Activated naive CD4-positive, alpha-beta T cell (primary cell): Measurements from ENCODE around the gene RABGEF1.
"Not testable (repeated sequence)": the region's sequence is repeated elsewhere in the genome, so short reads cannot be mapped to it uniquely, and the experiment has no call there.

Experiments
- DNase-seq, 4 experiments: peaks; one replicate each; lab custom pipeline; 2025; lab: John Stamatoyannopoulos, UW

The RABGEF1 gene

DNA sequence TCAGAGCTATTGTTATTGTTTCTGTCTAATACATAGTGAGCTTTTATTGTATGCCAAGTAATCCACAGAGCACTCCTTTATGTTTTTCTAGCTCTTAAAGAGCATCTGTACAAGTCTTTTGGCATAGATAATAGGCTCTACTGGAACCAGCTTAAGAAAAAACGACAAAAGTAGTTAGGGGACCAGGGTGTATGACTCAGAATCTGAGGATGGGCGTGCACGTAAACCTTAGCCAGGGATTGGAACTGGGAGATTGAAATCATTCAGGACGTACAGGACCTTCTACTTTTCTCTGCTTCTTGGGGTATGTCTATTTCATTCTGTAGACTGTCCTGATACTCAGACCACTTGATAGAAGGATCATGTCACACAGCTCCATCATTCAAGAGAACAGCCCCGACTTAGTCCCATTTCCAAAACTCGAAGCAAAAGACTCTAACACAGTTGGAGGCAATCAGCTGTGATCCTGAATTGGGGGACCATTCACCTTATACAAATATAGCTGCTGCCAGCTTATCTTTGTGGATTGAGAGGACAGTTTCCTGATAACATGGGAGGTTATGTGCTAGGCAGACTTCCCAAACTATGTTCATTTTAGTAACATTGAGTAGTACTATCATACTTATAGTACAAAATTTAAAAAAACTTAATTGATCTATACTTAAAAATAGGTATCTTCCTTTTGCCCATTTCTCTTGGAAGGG is 24.9 kb downstream of the RABGEF1 start:
- DNase-seq = not testable (repeated sequence)

DNA sequence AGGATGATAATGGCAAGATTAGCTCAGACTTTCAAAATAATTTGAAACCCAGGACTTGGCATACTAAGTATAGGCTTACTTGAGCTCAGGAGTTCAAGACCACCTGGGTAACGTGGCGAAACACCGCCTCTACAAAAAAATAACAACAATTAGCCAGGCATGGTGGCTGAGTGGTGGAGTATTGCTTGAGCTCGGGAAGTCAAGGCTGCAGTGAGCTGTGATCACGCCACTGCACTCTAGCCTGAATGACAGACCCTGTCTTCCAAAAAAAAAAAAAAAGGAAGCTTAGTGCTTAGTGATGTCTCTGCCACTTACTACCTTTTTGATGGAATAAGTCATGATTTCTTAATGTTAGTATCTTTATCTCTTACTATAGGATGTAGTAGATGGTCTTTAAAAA is 25.5 kb downstream of the RABGEF1 start:
- DNase-seq = no peak

- not testable (repeated sequence) for DNase-seq
These were observed 27.0 kb downstream of the RABGEF1 start for GRCh38 chr7:66767486-66767885.

DNA sequence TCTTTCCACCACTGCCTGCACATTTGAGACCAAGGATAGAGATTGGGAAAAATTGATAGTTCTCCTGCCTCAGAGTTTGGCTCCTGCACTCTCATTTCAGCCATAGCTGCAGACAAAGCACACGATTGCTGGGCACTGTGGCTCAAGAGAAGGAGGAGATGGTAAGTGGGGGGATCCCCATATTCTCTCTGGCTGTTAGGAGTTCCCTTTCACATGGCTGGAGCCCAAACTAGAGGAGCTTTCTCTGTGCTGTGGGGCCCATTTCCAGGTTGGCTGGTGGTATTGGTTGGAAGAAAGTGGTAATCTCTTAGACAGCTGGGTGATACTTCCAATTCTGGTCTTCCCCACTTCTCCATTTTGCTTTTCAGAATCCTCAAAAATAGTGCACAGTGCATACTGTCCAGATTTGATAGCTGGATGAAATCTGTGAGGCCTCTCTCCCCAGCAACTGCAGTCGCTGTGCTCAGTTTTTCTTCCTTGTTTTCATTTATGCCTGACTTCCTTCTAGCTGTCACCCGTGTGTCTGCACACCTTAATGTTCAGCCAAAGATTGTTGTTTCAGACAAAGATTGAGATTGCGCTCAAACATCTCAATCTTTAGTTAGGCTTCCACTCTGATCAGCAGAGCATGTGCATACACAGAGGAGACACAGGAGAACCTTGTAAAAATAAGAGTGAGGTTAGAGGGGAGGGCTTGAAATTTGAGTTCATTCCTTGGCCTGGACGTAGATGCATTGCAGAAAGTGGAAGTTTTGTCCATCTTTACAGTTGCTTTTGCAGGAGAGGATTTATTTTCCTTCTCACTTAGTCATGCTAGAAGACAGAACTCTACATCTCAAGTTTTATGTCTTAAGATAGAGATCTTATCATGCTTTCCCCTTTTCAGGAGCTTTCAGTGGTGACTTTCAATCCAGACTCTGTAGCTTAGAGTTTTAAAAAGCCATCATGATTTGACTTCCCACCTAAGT is 28.6 kb downstream of the RABGEF1 start:
- DNase-seq = no peak

DNA sequence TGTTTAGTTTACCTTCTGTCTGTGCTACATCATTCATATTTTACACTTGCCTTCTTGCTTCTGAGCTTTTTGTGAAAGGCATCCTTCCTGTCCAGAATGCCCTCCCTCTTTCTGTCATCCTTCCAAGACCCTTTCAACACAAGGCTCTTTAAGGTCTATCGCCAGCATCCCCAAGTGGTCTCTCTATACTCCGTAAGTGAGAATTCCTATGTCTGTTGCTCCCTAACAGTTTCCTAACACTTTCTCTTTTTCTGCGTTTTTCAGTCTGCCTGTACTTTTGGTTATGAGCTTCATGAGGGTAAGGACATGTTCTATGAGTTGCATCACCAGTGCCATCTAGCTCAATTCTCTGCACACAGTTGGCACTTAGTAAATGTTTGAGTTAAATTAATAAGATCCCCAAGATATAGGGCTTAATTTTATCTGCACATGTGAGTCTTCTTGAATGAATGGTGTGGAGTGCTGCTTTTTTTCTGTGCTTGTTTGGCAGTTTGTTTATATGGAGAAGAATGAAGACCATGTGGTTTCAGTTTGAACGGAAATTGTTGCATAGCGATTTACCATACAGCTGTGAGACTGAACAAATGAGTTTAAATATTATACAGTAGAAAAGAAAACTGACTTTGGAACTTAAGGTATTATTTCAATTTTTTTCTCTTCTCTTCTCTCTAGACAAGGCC is 29.4 kb downstream of the RABGEF1 start:
- no peak for DNase-seq

- no peak for DNase-seq
These were observed 31.3 kb downstream of the RABGEF1 start for GRCh38 chr7:66771795-66772194.

DNA sequence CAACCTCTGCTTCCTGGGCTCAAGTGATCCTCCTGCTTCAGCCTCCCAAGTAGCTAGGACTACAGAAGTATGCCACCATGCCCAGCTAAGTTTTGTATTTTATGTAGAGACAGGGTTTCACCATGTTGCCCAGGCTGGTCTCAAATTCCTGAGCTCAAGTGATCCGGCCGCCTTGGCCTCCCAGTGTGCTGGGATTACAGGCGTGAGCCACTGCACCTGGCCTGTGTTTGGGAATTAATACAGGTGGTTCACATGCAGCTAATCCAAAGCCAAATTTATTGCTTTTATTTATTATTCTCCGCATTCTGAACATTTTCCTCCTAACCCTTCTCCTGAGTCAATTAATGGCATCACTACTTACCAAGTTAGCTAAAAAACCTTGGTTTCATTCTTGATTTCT is 33.2 kb downstream of the RABGEF1 start:
- not testable (repeated sequence) for DNase-seq

DNA sequence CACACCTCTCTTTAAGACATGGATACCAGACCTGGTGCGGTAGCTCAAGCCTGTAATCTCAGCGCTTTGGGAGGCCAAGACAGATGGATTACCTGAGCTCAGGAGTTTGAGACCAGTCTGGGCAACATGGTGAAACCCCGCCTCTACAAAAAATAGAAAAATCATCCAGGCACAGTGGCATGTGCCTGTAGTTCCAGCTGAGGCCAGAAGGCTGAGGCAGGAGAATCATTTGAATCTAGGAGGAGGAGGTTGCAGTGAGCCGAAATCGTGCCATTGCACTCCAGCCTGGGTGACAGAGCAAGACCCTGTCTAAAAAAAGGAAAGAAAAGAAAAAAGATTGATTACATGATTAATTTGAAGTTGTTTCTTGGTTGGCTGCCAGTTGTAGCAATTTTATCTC is 35.9 kb downstream of the RABGEF1 start:
- DNase-seq = not testable (repeated sequence)

DNA sequence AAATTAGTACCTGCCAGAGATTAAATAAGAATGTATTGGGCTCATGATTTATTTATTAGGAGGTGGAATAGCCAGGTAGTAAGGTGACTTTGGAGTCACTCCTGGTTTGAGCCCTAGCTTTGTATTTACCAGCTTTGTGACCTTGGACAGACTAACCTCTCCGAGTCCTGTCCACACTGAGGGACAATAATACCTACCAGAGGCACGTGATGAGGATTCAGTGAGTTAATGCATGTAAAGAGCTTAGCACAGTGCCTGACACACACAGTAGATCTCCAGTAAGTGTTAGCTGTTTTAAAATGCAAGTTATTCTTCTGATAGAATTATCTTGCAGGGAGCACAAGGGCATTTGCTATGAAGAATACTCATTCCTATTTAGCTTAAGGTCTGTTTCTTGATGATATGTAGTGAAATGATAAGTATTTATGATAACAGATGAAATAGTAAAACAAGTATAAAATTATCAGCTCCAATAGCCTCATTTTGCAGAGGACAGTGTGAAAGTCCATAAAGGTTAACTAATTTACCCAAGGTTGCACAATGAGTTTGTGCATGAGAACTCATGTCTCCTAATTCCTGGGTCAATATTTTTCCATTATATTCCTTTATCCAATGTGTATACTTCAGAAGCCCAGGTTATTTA is 36.4 kb downstream of the RABGEF1 start:
- no peak for DNase-seq

DNA sequence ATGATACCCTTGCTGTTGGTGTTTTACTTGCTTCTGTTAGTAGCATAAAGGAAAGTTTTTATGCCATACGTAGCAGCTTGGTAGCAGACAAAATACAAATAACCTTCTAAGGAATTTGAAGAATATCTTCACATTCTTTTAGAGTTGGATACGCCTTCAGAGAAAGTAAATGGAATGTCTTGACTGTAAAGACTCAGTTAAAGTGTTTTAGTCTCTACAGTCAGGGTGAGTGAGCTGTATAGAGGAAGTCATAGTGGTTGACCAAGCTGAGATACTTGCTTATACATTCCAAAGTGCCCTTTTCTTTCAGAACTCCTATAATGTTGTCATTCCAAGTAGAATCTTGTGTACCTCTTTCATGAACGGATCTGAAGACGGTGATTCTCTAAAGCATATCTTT is 37.7 kb downstream of the RABGEF1 start:
- DNase-seq = no peak

DNA sequence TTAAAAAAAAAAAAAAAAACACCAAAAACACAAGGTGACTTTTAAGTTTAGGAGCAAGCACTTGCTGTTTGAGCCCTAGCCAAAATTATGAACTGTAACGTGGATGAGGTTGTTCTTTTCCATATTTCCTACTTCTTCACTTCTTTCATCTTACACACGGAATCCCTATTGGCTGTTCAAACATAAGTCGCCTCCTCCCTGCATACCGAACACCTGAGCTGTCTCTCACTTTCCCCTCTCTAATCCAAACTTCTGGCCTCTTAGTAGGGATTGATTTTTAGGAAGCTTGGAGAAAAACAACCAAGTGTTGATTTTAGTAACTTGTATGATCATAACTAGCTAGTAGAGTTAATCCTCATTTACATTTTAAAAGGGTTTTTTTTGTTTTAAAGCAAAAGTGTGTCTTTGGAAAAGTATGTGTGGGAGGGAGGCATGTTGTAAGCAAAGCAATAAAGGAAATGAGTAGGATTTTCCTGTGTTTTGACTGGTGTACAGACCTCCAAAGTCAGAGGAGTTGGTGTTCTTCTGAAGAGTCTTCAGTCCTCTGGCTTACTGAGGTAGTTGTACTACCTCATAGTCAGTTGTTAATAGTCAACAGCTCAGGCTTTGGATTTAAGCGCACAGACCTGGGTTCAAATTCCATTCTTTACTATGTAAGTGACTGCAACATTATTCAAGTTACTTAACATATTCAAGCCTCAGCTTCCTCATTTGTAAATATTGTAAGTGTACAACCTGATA is 39.3 kb downstream of the RABGEF1 start:
- DNase-seq = no peak

DNA sequence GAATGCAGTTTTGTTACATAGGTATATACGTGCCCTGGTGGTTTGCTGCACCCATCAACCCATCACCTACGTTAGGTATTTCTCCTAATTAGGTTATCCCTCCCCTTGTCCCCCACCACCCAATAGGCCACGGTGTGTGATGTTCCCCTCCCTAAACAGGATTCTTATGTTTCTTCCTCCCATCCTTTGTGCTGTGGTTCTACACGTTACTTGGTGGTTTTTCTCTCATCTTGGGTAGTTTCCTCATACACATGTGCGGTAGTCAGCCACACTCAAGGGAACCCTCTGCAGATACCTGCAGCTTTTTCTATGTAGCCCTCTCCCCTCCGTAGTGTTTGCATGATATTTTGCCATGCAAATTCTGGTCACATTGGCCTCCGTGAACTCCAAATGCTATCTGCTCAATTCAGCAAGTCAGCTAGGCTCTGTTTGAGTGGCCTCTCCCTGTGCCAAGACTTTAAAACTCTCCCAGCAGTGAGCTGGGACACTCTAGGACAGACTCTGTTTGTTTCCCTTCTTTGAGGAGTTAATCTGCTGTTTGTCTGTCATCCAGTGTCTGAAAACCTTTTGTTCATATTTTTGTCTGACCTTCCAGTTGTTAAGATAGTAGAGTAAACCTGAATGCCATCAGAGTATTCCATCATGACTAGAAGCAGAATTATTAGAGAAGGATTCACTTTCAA is 41.0 kb downstream of the RABGEF1 start:
- DNase-seq = no peak

DNA sequence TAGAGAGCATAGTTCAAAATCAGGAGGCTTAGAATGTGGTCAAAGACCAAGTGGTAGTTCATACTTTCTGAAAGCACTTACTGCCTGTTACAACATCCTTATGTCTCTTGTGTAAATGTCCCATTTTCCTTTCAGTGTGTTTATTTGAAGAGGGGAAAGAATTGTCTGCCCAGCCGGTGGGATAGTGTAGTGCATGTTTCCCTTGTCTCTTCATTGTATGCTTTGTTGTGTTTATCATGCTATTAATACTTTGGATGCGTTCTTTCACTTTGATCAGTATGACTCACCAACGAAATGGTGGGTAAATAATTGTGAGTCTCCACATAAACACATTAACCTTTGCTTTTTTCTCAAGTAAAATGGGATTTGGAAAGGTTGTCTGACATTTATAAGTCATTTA is 42.3 kb downstream of the RABGEF1 start:
- not testable (repeated sequence) for DNase-seq

- not testable (repeated sequence) for DNase-seq
These were observed 43.5 kb downstream of the RABGEF1 start for GRCh38 chr7:66783887-66784595.

DNA sequence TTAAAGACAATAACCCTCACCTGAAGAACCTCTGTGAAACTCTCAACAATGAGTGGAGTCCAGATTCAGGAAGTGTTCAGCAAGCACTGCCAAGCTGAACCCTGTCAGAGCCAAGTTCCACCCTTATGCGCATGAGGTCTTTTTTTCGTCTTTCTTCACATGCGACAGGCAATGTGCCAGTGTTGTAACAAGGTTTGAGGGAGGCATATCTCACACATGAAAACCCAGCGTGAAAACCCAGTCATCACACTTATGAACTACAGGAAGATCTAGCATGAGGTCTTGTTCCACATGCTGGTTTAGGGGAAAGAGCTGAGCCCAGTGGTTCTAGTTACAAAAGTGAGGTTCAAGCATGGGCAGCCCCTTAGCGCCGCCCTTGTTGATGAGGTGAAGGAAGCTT is 49.7 kb downstream of the RABGEF1 start:
- DNase-seq = no peak

- DNase-seq = no peak
These were observed 50.2 kb downstream of the RABGEF1 start for GRCh38 chr7:66790725-66791124.

DNA sequence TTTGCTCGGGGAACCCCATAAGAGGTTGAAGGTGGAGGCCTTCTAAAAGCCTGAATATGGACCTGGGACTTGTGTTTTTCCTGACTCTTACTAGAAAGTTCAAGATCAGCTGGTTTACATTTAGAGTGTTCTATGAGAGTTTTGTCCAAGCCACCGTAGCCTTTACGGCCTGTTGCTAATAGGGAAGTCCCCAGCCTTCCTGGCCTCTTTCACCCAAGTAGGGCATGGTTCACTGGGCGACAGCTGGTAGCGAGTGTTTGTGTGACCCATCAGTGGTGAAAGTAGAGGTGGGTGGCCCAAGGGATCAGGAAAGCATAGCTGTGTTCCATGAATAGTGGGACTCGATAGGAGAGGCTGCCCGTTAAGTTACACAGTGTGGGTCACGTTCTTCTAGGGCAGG is 60.1 kb downstream of the RABGEF1 start:
- no peak for DNase-seq

- DNase-seq = no peak
These were observed 63.5 kb downstream of the RABGEF1 start for GRCh38 chr7:66804001-66804400.

- no peak for DNase-seq
These were observed 67.2 kb downstream of the RABGEF1 start for GRCh38 chr7:66807736-66808135.

DNA sequence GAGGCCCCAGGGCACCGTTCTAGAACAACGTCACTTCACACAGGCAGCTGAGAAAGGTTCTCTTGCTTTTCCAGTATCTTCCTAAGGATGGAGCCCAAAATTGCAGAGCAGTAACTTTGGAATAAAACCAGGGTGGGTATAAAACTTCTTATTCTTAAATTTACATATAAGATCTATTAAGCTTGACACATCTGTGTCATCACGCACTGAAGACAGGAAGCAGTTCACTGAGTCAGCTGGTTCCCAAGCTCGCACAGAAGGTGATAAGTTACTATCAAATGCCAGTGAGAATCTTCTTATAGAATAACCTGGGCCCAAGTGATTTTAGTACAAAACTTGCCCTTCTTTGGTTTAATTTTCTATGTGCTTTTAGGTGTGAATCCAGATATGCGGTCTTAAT is 70.2 kb downstream of the RABGEF1 start:
- no peak for DNase-seq
